Astrocyte of the cerebellum (primary cell): ENCODE results near the gene DOCK3.
"Not testable (repeated sequence)": the region's sequence is repeated elsewhere in the genome, so short reads cannot be mapped to it uniquely, and the experiment has no call there.

Experiments used
- DNase-seq: peaks from one replicate; pipeline ENCODE4 v3.0.0-alpha.2; 2011; ENCODE audit warnings: low read depth
- H3K4me3 ChIP-seq: 2 replicates; pipeline ENCODE4 v1.5.1; 2011; ENCODE audit warnings: mild to moderate bottlenecking, low read depth, low read length, moderate library complexity
- CTCF ChIP-seq: IDR thresholded peaks from 2 replicates; pipeline ENCODE4 v1.5.1; 2012; ENCODE audit warnings: low read length, low read depth, moderate library complexity, mild to moderate bottlenecking; ENCODE audit errors: missing control alignments
- in situ Hi-C: cut with HindIII; loops from 2 replicates; pipeline ENCODE4 v1.10.0; 2017; ENCODE audit warnings: low sequenced_read_pairs

DOCK3 gene

GRCh38 chr3:51360806-51361205, 686.1 kb downstream of the DOCK3 start:
- TF ChIP-seq CTCF: no peak
- in situ Hi-C loops: no loop called here
- no peak for DNase-seq
- H3K4me3 ChIP-seq: no peak overlapping the region

GRCh38 chr3:51361746-51362145, 687.0 kb downstream of the DOCK3 start:
- H3K4me3 ChIP-seq: no peak overlapping the region
- in situ Hi-C loops: no loop called here
- DNase-seq: no peak
- no peak for TF ChIP-seq CTCF

GRCh38 chr3:51362476-51362875, 687.7 kb downstream of the DOCK3 start:
- in situ Hi-C loops: no loop called here
- TF ChIP-seq CTCF: no peak

GRCh38 chr3:51368276-51368675, 693.5 kb downstream of the DOCK3 start:
- H3K4me3 ChIP-seq, DNase-seq, in situ Hi-C loops: not testable (repeated sequence)

More at GRCh38 chr3:51362476-51362875, 687.7 kb downstream of the DOCK3 start:
- H3K4me3 ChIP-seq: no peak overlapping the region
- no peak for DNase-seq

GRCh38 chr3:51371943-51372557, 697.3 kb downstream of the DOCK3 start:
- in situ Hi-C loops: loop anchor here (10.0 kb wide), 1 partner anchor 267 kb away; no protein-coding TSS in a partner anchor
- TF ChIP-seq CTCF: peak; percentile 79
- peak; percentile 73 for DNase-seq
- no peak overlapping the region for H3K4me3 ChIP-seq

- no peak overlapping the region for H3K4me3 ChIP-seq
- TF ChIP-seq CTCF: no peak
Measured at GRCh38 chr3:51373658-51374421, 699.1 kb downstream of the DOCK3 start.

GRCh38 chr3:51374456-51374855, 699.7 kb downstream of the DOCK3 start:
- in situ Hi-C loops: loop anchor here (10.0 kb wide), 1 partner anchor 270 kb away; no protein-coding TSS in a partner anchor
- DNase-seq: no peak
- no peak overlapping the region for H3K4me3 ChIP-seq
- no peak for TF ChIP-seq CTCF

More at GRCh38 chr3:51373658-51374421, 699.1 kb downstream of the DOCK3 start:
- in situ Hi-C loops: loop anchor here (10.0 kb wide), 1 partner anchor 269 kb away; no protein-coding TSS in a partner anchor
- DNase-seq: no peak
